Kidney epithelial cell (primary cell): ENCODE measurements around the gene PAFAH1B2. TPM values are rescaled to one million over a fixed set of nuclear protein-coding genes. Genes with fewer than 3 reads are reported as not detected.
"Not testable (repeated sequence)": the region's sequence is repeated elsewhere in the genome, so short reads cannot be mapped to it uniquely, and the experiment has no call there.

Experiments used
- DNase-seq: peaks from one replicate; pipeline ENCODE4 v3.0.0-alpha.2; 2010; ENCODE audit warnings: low read depth
- H3K27me3 ChIP-seq: 2 replicates; pipeline ENCODE4 v1.6.0; 2011; ENCODE audit warnings: low read length; ENCODE audit not compliant: control insufficient read depth, insufficient read depth
- H3K36me3 ChIP-seq: 2 replicates; pipeline ENCODE4 v1.5.1; 2011; ENCODE audit warnings: low read length; ENCODE audit not compliant: control insufficient read depth, insufficient read depth
- H3K4me3 ChIP-seq: 2 replicates; pipeline ENCODE4 v1.5.1; 2011; ENCODE audit warnings: low read depth, mild to moderate bottlenecking, control low read depth, low read length
- total RNA-seq: library from RNA; depleted of rRNA; stranded (reverse); fragments of >200 nt; gene quantifications from 2 replicates; pipeline ENCODE4 v1.2.3, GENCODE V29; 2015
- TF ChIP-seq, protein P1 (sequence below): IDR thresholded peaks from 2 replicates; pipeline ENCODE4 v1.5.1; 2011; ENCODE audit warnings: mild to moderate bottlenecking, moderate library complexity, low read length, control low read depth, inconsistent platforms; ENCODE audit not compliant: insufficient read depth, poor library complexity, severe bottlenecking

The PAFAH1B2 gene
- total RNA-seq, 1 donor from 2014 or later, result 116 TPM

DNA sequence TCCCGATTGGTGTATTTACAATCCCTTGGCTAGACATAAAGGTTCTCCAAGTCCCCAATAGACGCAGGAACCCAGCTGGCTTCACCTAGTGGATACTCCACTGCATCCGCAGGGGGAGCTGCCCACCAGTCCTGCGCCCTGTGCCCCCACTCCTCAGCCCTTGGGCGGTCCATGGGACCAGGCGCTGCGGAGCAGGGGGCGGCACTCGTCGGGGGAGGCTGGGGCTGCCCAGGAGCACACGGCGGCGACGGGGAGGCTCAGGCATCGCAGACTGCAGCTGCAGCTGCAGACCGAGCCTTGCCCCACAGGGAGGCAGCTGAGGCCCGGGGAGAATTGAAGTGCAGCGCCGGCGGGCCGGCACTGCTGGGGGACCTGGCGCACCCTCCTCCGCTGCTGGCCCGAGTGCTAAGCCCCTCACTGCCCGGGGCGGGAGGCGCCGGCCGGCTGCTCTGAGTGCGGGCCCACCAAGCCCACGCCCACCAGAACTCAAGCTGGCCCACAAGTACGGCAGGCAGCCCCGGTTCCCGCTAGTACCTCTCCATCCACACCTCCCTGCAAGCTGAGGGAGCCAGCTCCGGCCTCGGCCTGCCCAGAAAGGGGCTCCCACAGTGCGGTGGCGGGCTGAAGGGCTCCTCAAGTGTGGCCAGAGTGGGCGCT lies 33.7 kb upstream of the PAFAH1B2 start:
- no peaks in the 10 kb centered on the region for H3K36me3 ChIP-seq
- H3K27me3 ChIP-seq, result no peaks in the 10 kb centered on the region
- TF ChIP-seq, protein P1, sequence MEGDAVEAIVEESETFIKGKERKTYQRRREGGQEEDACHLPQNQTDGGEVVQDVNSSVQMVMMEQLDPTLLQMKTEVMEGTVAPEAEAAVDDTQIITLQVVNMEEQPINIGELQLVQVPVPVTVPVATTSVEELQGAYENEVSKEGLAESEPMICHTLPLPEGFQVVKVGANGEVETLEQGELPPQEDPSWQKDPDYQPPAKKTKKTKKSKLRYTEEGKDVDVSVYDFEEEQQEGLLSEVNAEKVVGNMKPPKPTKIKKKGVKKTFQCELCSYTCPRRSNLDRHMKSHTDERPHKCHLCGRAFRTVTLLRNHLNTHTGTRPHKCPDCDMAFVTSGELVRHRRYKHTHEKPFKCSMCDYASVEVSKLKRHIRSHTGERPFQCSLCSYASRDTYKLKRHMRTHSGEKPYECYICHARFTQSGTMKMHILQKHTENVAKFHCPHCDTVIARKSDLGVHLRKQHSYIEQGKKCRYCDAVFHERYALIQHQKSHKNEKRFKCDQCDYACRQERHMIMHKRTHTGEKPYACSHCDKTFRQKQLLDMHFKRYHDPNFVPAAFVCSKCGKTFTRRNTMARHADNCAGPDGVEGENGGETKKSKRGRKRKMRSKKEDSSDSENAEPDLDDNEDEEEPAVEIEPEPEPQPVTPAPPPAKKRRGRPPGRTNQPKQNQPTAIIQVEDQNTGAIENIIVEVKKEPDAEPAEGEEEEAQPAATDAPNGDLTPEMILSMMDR, result no peak
- no peak overlapping the region for H3K4me3 ChIP-seq
- DNase-seq, result no peak

GRCh38 chr11:117112497-117112896 lies 31.6 kb upstream of the PAFAH1B2 start:
- H3K27me3 ChIP-seq, H3K4me3 ChIP-seq, H3K36me3 ChIP-seq, DNase-seq: not testable (repeated sequence)

GRCh38 chr11:117112939-117113338 lies 31.1 kb upstream of the PAFAH1B2 start:
- DNase-seq, H3K36me3 ChIP-seq: not testable (repeated sequence)

DNA sequence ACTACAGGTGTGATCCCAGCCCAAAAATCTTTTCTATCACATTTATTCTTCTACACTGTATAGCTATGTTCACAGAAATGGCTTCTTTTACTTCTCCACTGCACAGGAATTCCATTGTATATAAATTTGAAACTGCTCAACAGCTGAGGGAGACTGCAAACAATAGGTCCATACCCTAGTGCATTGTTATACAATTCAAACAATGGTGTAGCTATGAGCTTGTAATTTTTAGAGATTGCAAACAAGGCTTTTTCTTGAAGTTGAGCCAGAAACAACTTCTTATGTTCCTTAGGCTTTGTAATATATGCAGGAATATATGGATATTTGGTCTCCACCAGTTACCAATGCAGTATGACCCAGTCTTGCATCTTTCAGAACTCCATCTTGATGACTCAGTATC lies 26.4 kb upstream of the PAFAH1B2 start:
- Histone ChIP-seq H3K4me3 (no peak overlapping the region), H3K36me3 (no peaks in the 10 kb centered on the region), H3K27me3 (no peaks in the 10 kb centered on the region)
- DNase-seq, result no peak
- TF ChIP-seq, protein P1, result no peak

More at GRCh38 chr11:117112939-117113338, 31.1 kb upstream of the PAFAH1B2 start:
- H3K27me3 ChIP-seq, H3K4me3 ChIP-seq: not testable (repeated sequence)

DNA sequence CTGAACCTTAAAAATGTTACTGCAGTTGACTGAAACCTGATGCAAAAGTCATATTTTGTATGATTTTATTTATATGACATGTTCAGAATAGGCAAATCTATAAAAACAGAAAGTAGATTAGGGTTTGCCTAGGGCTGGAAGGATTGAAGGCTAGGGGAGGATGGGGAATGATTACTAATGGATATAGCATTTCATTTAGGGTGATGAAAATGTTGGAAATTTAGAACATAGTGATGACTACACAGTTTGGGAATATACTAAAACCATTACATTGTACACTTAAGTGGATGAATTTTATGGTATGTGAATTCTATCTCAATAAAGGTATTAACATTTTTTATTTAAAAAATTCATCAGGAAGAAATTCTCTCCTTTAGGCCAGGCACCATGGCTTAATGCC lies 22.9 kb upstream of the PAFAH1B2 start:
- Histone ChIP-seq H3K27me3 (no peaks in the 10 kb centered on the region), H3K4me3 (no peak overlapping the region), H3K36me3 (no peaks in the 10 kb centered on the region)
- no peak for DNase-seq
- TF ChIP-seq, protein P1, result no peak

- H3K4me3 ChIP-seq, result no peak overlapping the region
- H3K27me3 ChIP-seq, result peaks cover 3% of the 10 kb centered on the region
- no peaks in the 10 kb centered on the region for H3K36me3 ChIP-seq
- TF ChIP-seq, protein P1, result no peak
- DNase-seq, result no peak
Observed at GRCh38 chr11:117122556-117122955, 21.5 kb upstream of the PAFAH1B2 start.
